Measurements from ENCODE around the gene UBAP2. TPM values are rescaled to one million over a fixed set of nuclear protein-coding genes. Genes with fewer than 3 reads are reported as not detected.

The UBAP2 gene
- total RNA-seq, 1 donor from 2014 or later: 73.3 TPM

GRCh38 chr9:33946779-33947535, 101.7 kb downstream of the UBAP2 start:
- FAIRE-seq (peak; percentile 92), DNase-seq (ENCODE audit: low read depth) (peak; percentile 98)
- H3K36me3 ChIP-seq (ENCODE audit: insufficient read depth, low read length): peaks cover 16% of the 10 kb centered on the region
- Mint-ChIP-seq H3K9me3 (ENCODE audit: unreplicated experiment) (no peaks in the 10 kb centered on the region), H3K27ac (ENCODE audit: unreplicated experiment) (peak overlapping the region; percentile 99), H3K36me3 (ENCODE audit: low read depth, unreplicated experiment) (peaks cover 26% of the 10 kb centered on the region), H3K27me3 (ENCODE audit: low read depth, unreplicated experiment) (no peaks in the 10 kb centered on the region), H3K4me1 (ENCODE audit: low read depth, unreplicated experiment) (peaks cover 46% of the 10 kb centered on the region), H3K4me3 (ENCODE audit: unreplicated experiment) (no peak overlapping the region)
- H3K27me3 ChIP-seq (ENCODE audit: insufficient read depth, low read length): no peaks in the 10 kb centered on the region
- peak overlapping the region; percentile 68 for H3K9ac ChIP-seq (ENCODE audit: low read length)
- peak overlapping the region; percentile 86 for H3K27ac ChIP-seq (ENCODE audit: low read depth, low read length)
- H2AFZ ChIP-seq (ENCODE audit: low read depth, low read length): no peak overlapping the region
- no peak overlapping the region for H3K4me3 ChIP-seq (ENCODE audit: insufficient read depth, low read depth, low read length)
- H3K9me3 ChIP-seq (ENCODE audit: insufficient read depth, low read depth, low read length): no peaks in the 10 kb centered on the region
- peaks cover 32% of the 10 kb centered on the region for H3K4me1 ChIP-seq (ENCODE audit: insufficient read depth, low read length)
- peak overlapping the region; percentile 79 for H3K4me2 ChIP-seq (ENCODE audit: low read length)
- H4K20me1 ChIP-seq (ENCODE audit: insufficient read depth, low read length): peaks cover 18% of the 10 kb centered on the region
- peaks cover 6% of the 10 kb centered on the region for H3K79me2 ChIP-seq (ENCODE audit: insufficient read depth, low read length)
- no peak for TF ChIP-seq EZH2 (IDR thresholded peaks at IDR 0.05; ENCODE audit: insufficient read depth, low read length)
- TF ChIP-seq CTCF (IDR thresholded peaks at IDR 0.05; ENCODE audit: insufficient read depth, low read depth, low read length): no peak

GRCh38 chr9:33943389-33943788, 105.3 kb downstream of the UBAP2 start:
- peaks cover 32% of the 10 kb centered on the region for H3K4me1 ChIP-seq (ENCODE audit: insufficient read depth, low read length)
- no peak overlapping the region for H3K4me2 ChIP-seq (ENCODE audit: low read length)
- H3K4me3 ChIP-seq (ENCODE audit: insufficient read depth, low read depth, low read length): no peak overlapping the region
- H3K36me3 ChIP-seq (ENCODE audit: insufficient read depth, low read length): peaks cover 23% of the 10 kb centered on the region
- no peaks in the 10 kb centered on the region for H3K27me3 ChIP-seq (ENCODE audit: insufficient read depth, low read length)
- peaks cover 47% of the 10 kb centered on the region for H3K4me1 Mint-ChIP-seq (ENCODE audit: low read depth, unreplicated experiment)
- no peak for DNase-seq (ENCODE audit: low read depth)
- peaks cover 38% of the 10 kb centered on the region for H3K36me3 Mint-ChIP-seq (ENCODE audit: low read depth, unreplicated experiment)
- peak overlapping the region; percentile 91 for H3K27ac Mint-ChIP-seq (ENCODE audit: unreplicated experiment)
- no peak for FAIRE-seq
- no peak overlapping the region for H2AFZ ChIP-seq (ENCODE audit: low read depth, low read length)
- H3K27me3 Mint-ChIP-seq (ENCODE audit: low read depth, unreplicated experiment): no peaks in the 10 kb centered on the region
- H3K4me3 Mint-ChIP-seq (ENCODE audit: unreplicated experiment): no peak overlapping the region
- peaks cover 14% of the 10 kb centered on the region for H4K20me1 ChIP-seq (ENCODE audit: insufficient read depth, low read length)
- no peak overlapping the region for H3K9ac ChIP-seq (ENCODE audit: low read length)
- no peaks in the 10 kb centered on the region for H3K9me3 ChIP-seq (ENCODE audit: insufficient read depth, low read depth, low read length)
- TF ChIP-seq EZH2 (IDR thresholded peaks at IDR 0.05; ENCODE audit: insufficient read depth, low read length): no peak
- peaks cover 6% of the 10 kb centered on the region for H3K79me2 ChIP-seq (ENCODE audit: insufficient read depth, low read length)
- H3K9me3 Mint-ChIP-seq (ENCODE audit: unreplicated experiment): no peaks in the 10 kb centered on the region
- H3K27ac ChIP-seq (ENCODE audit: low read depth, low read length): peak overlapping the region; percentile 57

- Histone ChIP-seq H2AFZ (ENCODE audit: low read depth, low read length) (no peak overlapping the region), H4K20me1 (ENCODE audit: insufficient read depth, low read length) (peaks cover 10% of the 10 kb centered on the region), H3K79me2 (ENCODE audit: insufficient read depth, low read length) (peaks cover 8% of the 10 kb centered on the region), H3K27ac (ENCODE audit: low read depth, low read length) (peak overlapping the region; percentile 57), H3K4me1 (ENCODE audit: insufficient read depth, low read length) (peaks cover 24% of the 10 kb centered on the region), H3K4me3 (ENCODE audit: insufficient read depth, low read depth, low read length) (no peak overlapping the region), H3K36me3 (ENCODE audit: insufficient read depth, low read length) (peaks cover 23% of the 10 kb centered on the region), H3K4me2 (ENCODE audit: low read length) (no peak overlapping the region), H3K9me3 (ENCODE audit: insufficient read depth, low read depth, low read length) (no peaks in the 10 kb centered on the region), H3K9ac (ENCODE audit: low read length) (no peak overlapping the region), H3K27me3 (ENCODE audit: insufficient read depth, low read length) (no peaks in the 10 kb centered on the region)
- H3K27ac Mint-ChIP-seq (ENCODE audit: unreplicated experiment): peak overlapping the region; percentile 91
- H3K9me3 Mint-ChIP-seq (ENCODE audit: unreplicated experiment): no peaks in the 10 kb centered on the region
- no peaks in the 10 kb centered on the region for H3K27me3 Mint-ChIP-seq (ENCODE audit: low read depth, unreplicated experiment)
- FAIRE-seq: peak; percentile 29
- H3K4me3 Mint-ChIP-seq (ENCODE audit: unreplicated experiment): peak overlapping the region; percentile 34
- TF ChIP-seq EZH2 (IDR thresholded peaks at IDR 0.05; ENCODE audit: insufficient read depth, low read length): no peak
- TF ChIP-seq CTCF (IDR thresholded peaks at IDR 0.05; ENCODE audit: insufficient read depth, low read depth, low read length): peak; percentile 56
- peaks cover 41% of the 10 kb centered on the region for H3K4me1 Mint-ChIP-seq (ENCODE audit: low read depth, unreplicated experiment)
- DNase-seq (ENCODE audit: low read depth): peak; percentile 63
- peaks cover 33% of the 10 kb centered on the region for H3K36me3 Mint-ChIP-seq (ENCODE audit: low read depth, unreplicated experiment)
These were observed 106.1 kb downstream of the UBAP2 start for GRCh38 chr9:33942471-33943083.

Data from astrocyte (in vitro differentiated cells and primary cell).